Measurements from ENCODE around the gene RAPGEF4.
"Not testable (repeated sequence)": the region's sequence is repeated elsewhere in the genome, so short reads cannot be mapped to it uniquely, and the experiment has no call there.

The RAPGEF4 gene

GRCh38 chr2:173079141-173079540 lies 343.5 kb downstream of the RAPGEF4 start:
- DNase-seq: no peak

- DNase-seq: no peak
These were observed 344.6 kb downstream of the RAPGEF4 start for GRCh38 chr2:173079973-173080860.

GRCh38 chr2:173086518-173087213 lies 351.0 kb downstream of the RAPGEF4 start:
- no peak for DNase-seq

- no peak for DNase-seq
These were observed 351.6 kb downstream of the RAPGEF4 start for GRCh38 chr2:173087214-173087581.

GRCh38 chr2:173087793-173088496 lies 352.3 kb downstream of the RAPGEF4 start:
- DNase-seq: no peak

GRCh38 chr2:173090276-173090877 lies 354.7 kb downstream of the RAPGEF4 start:
- DNase-seq: no peak

GRCh38 chr2:173090973-173091660 lies 355.5 kb downstream of the RAPGEF4 start:
- no peak for DNase-seq

GRCh38 chr2:173091910-173092309 lies 356.3 kb downstream of the RAPGEF4 start:
- no peak for DNase-seq

GRCh38 chr2:173092844-173093402 lies 357.3 kb downstream of the RAPGEF4 start:
- DNase-seq: no peak

GRCh38 chr2:173093617-173094016 lies 358.0 kb downstream of the RAPGEF4 start:
- DNase-seq: not testable (repeated sequence)

- no peak for DNase-seq
These were observed 359.1 kb downstream of the RAPGEF4 start for GRCh38 chr2:173094731-173095130.

GRCh38 chr2:173095356-173095755 lies 359.7 kb downstream of the RAPGEF4 start:
- DNase-seq: no peak

GRCh38 chr2:173099271-173099670 lies 363.6 kb downstream of the RAPGEF4 start:
- DNase-seq: no peak

GRCh38 chr2:173099804-173100203 lies 364.2 kb downstream of the RAPGEF4 start:
- no peak for DNase-seq

GRCh38 chr2:173101687-173102086 lies 366.0 kb downstream of the RAPGEF4 start:
- DNase-seq: no peak
